Endothelial cell of umbilical vein (primary cell): ENCODE data around the gene KCNH1. TPM values are rescaled to one million over a fixed set of nuclear protein-coding genes. Genes with fewer than 3 reads are reported as not detected.

Source experiments
- BruUV-seq: library from RNA; stranded (reverse); fragments of 400-500 nt; replicated peaks from 2 replicates; lab custom pipeline; 2021; lab: Mats Ljungman, UMichigan
- CTCF ChIA-PET: fragments of 300-600, 350-600 bp; sonication (Branson Sonifier 250); formaldehyde crosslinking; loops from one replicate; lab custom pipeline; 2021; ENCODE audit warnings: antibody characterized with exemption, inconsistent platforms; lab: Charles Lee
- POLR2A ChIA-PET: fragments of 300-600, 350-600 bp; sonication (Branson Sonifier 250); formaldehyde crosslinking; loops from one replicate; lab custom pipeline; 2021; ENCODE audit warnings: antibody characterized with exemption, inconsistent platforms; lab: Charles Lee
- DNase-seq: peaks from one replicate; pipeline ENCODE4 v3.0.0-alpha.2; 2011; ENCODE audit warnings: low read depth, low spot score
- FAIRE-seq: peaks from 2 replicates; lab custom pipeline; 2011; peaks lifted over from hg19 to GRCh38; lab: Jason Lieb, UNC
- H2AFZ ChIP-seq: 2 replicates; pipeline ENCODE4 v1.6.0; 2012; ENCODE audit warnings: low read depth, low read length, control low read depth, inconsistent platforms
- H3K27ac ChIP-seq: 2 replicates; pipeline ENCODE4 v1.5.1; 2011; ENCODE audit warnings: low read depth, mild to moderate bottlenecking, control low read depth, low read length, moderate library complexity; ENCODE audit not compliant: insufficient read depth
- H3K27me3 ChIP-seq, 2 experiments: 2 replicates each; pipeline versions ENCODE4 v1.6.0 to v1.6.1; 2011; ENCODE audit warnings: low read length in 2 of 2, mixed read lengths in 1 of 2; ENCODE audit not compliant: control insufficient read depth in 2 of 2, insufficient read depth in 2 of 2
- H3K36me3 ChIP-seq, 2 experiments: 2 replicates in 1 of 2; 3 replicates in 1 of 2; pipeline ENCODE4 v1.5.1; 2011; ENCODE audit warnings: low read length in 2 of 2, mild to moderate bottlenecking in 1 of 2, moderate library complexity in 1 of 2; ENCODE audit not compliant: control insufficient read depth in 2 of 2, insufficient read depth in 2 of 2; ENCODE audit errors: extremely low read depth in 1 of 2
- H3K4me1 ChIP-seq: 3 replicates; pipeline ENCODE4 v1.5.1; 2011; ENCODE audit warnings: mild to moderate bottlenecking, low read length; ENCODE audit not compliant: control insufficient read depth, insufficient read depth; ENCODE audit errors: extremely low read depth
- H3K4me2 ChIP-seq: 2 replicates; pipeline ENCODE4 v1.6.1; 2011; ENCODE audit warnings: low read length, control low read depth, mixed read lengths; ENCODE audit not compliant: insufficient read depth
- H3K4me3 ChIP-seq, 3 experiments: fragments of 200-600 bp in 1 of 3; sonication (generic), shearing (Covaris generic) in 1 of 3; replicated peaks in 1 of 3; 2 replicates each; pipeline ENCODE4 v1.5.1; 2011 to 2016; ENCODE audit warnings: control low read depth in 3 of 3, low read length in 3 of 3, mild to moderate bottlenecking in 2 of 3, inconsistent platforms in 1 of 3, low read depth in 1 of 3, moderate library complexity in 1 of 3; ENCODE audit not compliant: insufficient read depth in 1 of 3
- H3K79me2 ChIP-seq: 2 replicates; pipeline ENCODE4 v1.6.0; 2012; ENCODE audit warnings: low read length, inconsistent platforms; ENCODE audit not compliant: control insufficient read depth, insufficient read depth
- H3K9ac ChIP-seq: replicated peaks from 2 replicates; pipeline ENCODE3; 2011; ENCODE audit warnings: low read length, control low read depth; ENCODE audit not compliant: insufficient read depth; ENCODE audit errors: extremely low read depth
- H3K9me1 ChIP-seq: replicated peaks from 3 replicates; pipeline ENCODE4 v1.6.0; 2011; ENCODE audit warnings: mild to moderate bottlenecking, low read length; ENCODE audit not compliant: control insufficient read depth, insufficient read depth; ENCODE audit errors: extremely low read depth
- H3K9me3 ChIP-seq: replicated peaks from 2 replicates; pipeline ENCODE4 v1.5.1; 2012; ENCODE audit warnings: low read length, inconsistent platforms; ENCODE audit not compliant: control insufficient read depth, insufficient read depth
- H4K20me1 ChIP-seq: replicated peaks from 2 replicates; pipeline ENCODE3; 2011; ENCODE audit warnings: mild to moderate bottlenecking, low read length; ENCODE audit not compliant: control insufficient read depth, insufficient read depth; ENCODE audit errors: extremely low read depth
- EZH2 ChIP-seq: IDR thresholded peaks from 2 replicates; pipeline ENCODE4 v1.6.1; 2012; ENCODE audit warnings: borderline replicate concordance, low read depth, mild to moderate bottlenecking, moderate library complexity, low read length, inconsistent platforms; ENCODE audit not compliant: severe bottlenecking
- FOS ChIP-seq: IDR thresholded peaks from 2 replicates; pipeline ENCODE4 v1.6.1; 2011; ENCODE audit warnings: mild to moderate bottlenecking, low read length, moderate library complexity, borderline replicate concordance; ENCODE audit not compliant: insufficient read depth
- GATA2 ChIP-seq: IDR thresholded peaks from 2 replicates; pipeline ENCODE4 v1.7.0; 2011; ENCODE audit warnings: low read depth, mild to moderate bottlenecking, moderate library complexity, mixed read lengths, low read length; ENCODE audit not compliant: insufficient read length, insufficient read depth
- JUN ChIP-seq: IDR thresholded peaks from 2 replicates; pipeline ENCODE4 v1.6.1; 2011; ENCODE audit warnings: borderline replicate concordance, low read depth; ENCODE audit not compliant: insufficient read length, insufficient read depth
- MYC ChIP-seq: IDR thresholded peaks from one replicate; pipeline ENCODE4 v1.6.1; 2011; ENCODE audit warnings: mild to moderate bottlenecking, low read depth, low read length
- POLR2A ChIP-seq: IDR thresholded peaks from 2 replicates; pipeline ENCODE4 v1.6.1; 2012; ENCODE audit warnings: low read depth, mild to moderate bottlenecking, control low read depth, low read length
- POLR2AphosphoS5 ChIP-seq: IDR thresholded peaks from 2 replicates; pipeline ENCODE4 v1.6.1; 2012; ENCODE audit warnings: low read depth, mild to moderate bottlenecking, control low read depth, low read length, moderate library complexity; ENCODE audit not compliant: insufficient read depth
- dilution Hi-C: fragments of 300-500 bp; cut with MboI; formaldehyde crosslinking; loops from one replicate; pipeline ENCODE4 v1.15.0; 2019; ENCODE audit warnings: low sequenced_read_pairs; ENCODE audit not compliant: extremely low pct_ligation_motif_present
- intact Hi-C: fragments of 100-400 bp; cut with micrococcal nuclease; formaldehyde crosslinking; loops from one replicate; pipeline ENCODE4 v1.10.0; 2022
- polyA plus RNA-seq, 4 experiments: library from polyadenylated mRNA; depleted of rRNA in 3 of 4; stranded (reverse) in 3 of 4; unstranded in 1 of 4; fragments of >200 nt; gene quantifications; 2 replicates each; pipeline versions ENCODE4 v1.2.1 to v1.2.3, GENCODE V29; 2011 to 2012; ENCODE audit warnings: missing spikeins in 1 of 4
- total RNA-seq: library from RNA; stranded (reverse); gene quantifications from 2 replicates; pipeline ENCODE4 v1.2.3, GENCODE V29; 2021
- TF ChIP-seq, protein P1 (sequence below), 2 donors: IDR thresholded peaks; 1 replicate in 1 of 2; 2 replicates in 1 of 2; pipeline ENCODE4 v1.5.1; 2011; ENCODE audit warnings: low read length in 2 of 2, mild to moderate bottlenecking in 2 of 2, moderate library complexity in 2 of 2, control low read depth in 1 of 2, inconsistent platforms in 1 of 2, low read depth in 1 of 2; ENCODE audit not compliant: insufficient read depth in 1 of 2; ENCODE audit errors: extremely low read depth in 1 of 2
- TF ChIP-seq, protein P2 (sequence below): IDR thresholded peaks from 2 replicates; pipeline ENCODE4 v1.6.1; 2011; ENCODE audit not compliant: insufficient read depth, insufficient read length

KCNH1 gene
- total and polyA plus RNA-seq, 2 donors (not counting 3 experiments of a cell fraction or from before 2014, with no cell fraction given): not detected

DNA sequence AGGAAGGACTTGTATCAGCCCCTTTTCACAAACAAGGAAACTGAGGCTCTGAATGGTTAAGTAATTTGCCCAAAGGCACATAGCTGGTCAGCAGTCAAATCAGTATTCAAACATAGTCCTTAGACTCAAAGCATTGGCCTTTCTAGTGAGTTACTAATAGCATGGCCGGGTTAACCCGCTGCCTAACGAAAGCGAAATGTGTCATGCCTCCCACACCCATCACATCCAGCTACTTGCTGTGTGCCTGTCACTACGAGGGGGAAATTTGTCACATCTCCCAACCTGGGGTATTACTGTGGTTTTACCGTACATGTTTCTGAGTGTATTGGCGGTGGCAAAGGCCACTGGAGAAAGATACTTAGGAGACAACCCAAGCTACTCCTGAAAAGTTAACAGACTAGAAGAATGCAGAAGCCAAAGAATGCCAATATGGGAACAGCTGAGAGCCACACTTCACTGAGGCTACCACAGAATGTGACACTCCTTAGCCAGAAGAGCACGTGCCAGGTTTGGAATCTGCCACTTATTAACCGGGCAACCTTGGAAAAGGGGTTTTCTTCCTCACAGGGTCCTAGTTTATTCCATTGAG is 363.5 kb downstream of the KCNH1 start:
- Histone ChIP-seq H3K4me3 (no peak overlapping the region), H2AFZ (no peak overlapping the region), H3K27ac (no peak overlapping the region), H3K27me3 (no peaks in the 10 kb centered on the region), H3K79me2 (no peaks in the 10 kb centered on the region), H3K9ac (no peak overlapping the region), H3K9me3 (peaks cover 6% of the 10 kb centered on the region), H4K20me1 (no peaks in the 10 kb centered on the region), H3K36me3 (no peaks in the 10 kb centered on the region), H3K9me1 (no peaks in the 10 kb centered on the region), H3K4me1 (no peaks in the 10 kb centered on the region), H3K4me2 (no peak overlapping the region)
- ChIA-PET POLR2A (no interaction called here), CTCF (no interaction called here)
- dilution Hi-C loops: no loop called here
- BruUV-seq: no TSS peak
- DNase-seq (no peak), FAIRE-seq (no peak)
- intact Hi-C loops: no loop called here
- no peak for TF ChIP-seq FOS
- no peak for TF ChIP-seq JUN

DNA sequence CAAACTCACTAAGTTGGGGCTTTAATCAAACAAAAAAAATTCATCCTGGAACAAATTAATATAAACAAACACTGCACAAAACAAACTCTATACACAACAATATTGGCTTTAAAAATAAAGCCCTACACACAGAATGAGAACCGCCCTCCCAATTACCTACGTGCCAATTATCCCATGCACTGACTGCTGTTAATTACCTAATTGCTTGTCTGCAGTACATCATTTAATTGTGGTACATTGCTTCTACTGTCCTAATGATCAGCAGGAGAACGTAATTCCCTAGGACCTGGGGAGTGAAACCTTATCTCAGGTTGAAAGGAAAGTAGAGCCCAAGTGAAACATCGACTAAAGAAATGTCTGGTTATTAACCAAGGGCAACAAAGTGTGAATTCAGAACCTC is 364.5 kb downstream of the KCNH1 start:
- no peaks in the 10 kb centered on the region for H3K79me2 ChIP-seq
- no peaks in the 10 kb centered on the region for H4K20me1 ChIP-seq
- no peak for TF ChIP-seq POLR2A
- TF ChIP-seq GATA2: no peak
- TF ChIP-seq, protein P1, sequence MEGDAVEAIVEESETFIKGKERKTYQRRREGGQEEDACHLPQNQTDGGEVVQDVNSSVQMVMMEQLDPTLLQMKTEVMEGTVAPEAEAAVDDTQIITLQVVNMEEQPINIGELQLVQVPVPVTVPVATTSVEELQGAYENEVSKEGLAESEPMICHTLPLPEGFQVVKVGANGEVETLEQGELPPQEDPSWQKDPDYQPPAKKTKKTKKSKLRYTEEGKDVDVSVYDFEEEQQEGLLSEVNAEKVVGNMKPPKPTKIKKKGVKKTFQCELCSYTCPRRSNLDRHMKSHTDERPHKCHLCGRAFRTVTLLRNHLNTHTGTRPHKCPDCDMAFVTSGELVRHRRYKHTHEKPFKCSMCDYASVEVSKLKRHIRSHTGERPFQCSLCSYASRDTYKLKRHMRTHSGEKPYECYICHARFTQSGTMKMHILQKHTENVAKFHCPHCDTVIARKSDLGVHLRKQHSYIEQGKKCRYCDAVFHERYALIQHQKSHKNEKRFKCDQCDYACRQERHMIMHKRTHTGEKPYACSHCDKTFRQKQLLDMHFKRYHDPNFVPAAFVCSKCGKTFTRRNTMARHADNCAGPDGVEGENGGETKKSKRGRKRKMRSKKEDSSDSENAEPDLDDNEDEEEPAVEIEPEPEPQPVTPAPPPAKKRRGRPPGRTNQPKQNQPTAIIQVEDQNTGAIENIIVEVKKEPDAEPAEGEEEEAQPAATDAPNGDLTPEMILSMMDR (IDR thresholded peaks at IDR 0.05; ENCODE audit: extremely low read depth in 1 of 2, insufficient read depth in 1 of 2, low read depth in 1 of 2, low read length in 2 of 2): no peak
- no peak for TF ChIP-seq JUN
- TF ChIP-seq FOS: no peak
- TF ChIP-seq POLR2AphosphoS5: no peak
- TF ChIP-seq, protein P2, sequence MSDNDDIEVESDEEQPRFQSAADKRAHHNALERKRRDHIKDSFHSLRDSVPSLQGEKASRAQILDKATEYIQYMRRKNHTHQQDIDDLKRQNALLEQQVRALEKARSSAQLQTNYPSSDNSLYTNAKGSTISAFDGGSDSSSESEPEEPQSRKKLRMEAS: no peak
- no peak for TF ChIP-seq MYC
- TF ChIP-seq EZH2: no peak
- no peak overlapping the region for H3K4me3 ChIP-seq
- no peaks in the 10 kb centered on the region for H3K27me3 ChIP-seq
- intact Hi-C loops: no loop called here
- H3K36me3 ChIP-seq: no peaks in the 10 kb centered on the region
- no peak overlapping the region for H3K9ac ChIP-seq
- no peak for DNase-seq
- no TSS peak for BruUV-seq
- H3K9me1 ChIP-seq: no peaks in the 10 kb centered on the region
- dilution Hi-C loops: no loop called here
- ChIA-PET POLR2A (no interaction called here), CTCF (no interaction called here)
- H3K9me3 ChIP-seq: peaks cover 5% of the 10 kb centered on the region
- no peak for FAIRE-seq
- no peak overlapping the region for H2AFZ ChIP-seq
- H3K27ac ChIP-seq: no peak overlapping the region
- no peaks in the 10 kb centered on the region for H3K4me1 ChIP-seq
- no peak overlapping the region for H3K4me2 ChIP-seq
